ENCODE measurements around the gene TOR4A. TPM values are rescaled to one million over a fixed set of nuclear protein-coding genes. Genes with fewer than 3 reads are reported as not detected.

TOR4A gene
- total RNA-seq, 1 donor from 2014 or later = 1.9 TPM

DNA sequence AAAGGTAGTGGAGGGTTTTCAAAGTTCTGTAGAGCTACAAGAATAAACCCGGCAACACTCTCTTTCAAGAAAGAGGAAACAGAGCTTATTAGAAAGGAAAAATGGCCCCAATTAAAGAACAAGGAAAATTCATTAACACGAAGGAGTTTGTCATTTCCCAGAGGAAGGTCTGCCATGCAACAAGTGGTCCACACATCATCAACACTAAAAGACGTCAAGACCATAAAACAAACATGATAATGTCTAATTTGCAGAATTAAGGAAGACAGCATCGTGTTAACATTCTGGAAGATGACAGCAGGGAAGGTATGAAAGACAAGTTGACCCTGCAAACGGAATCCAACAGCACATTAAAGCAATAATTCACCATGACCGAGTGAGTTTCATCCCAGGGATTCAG is 53.2 kb downstream of the TOR4A start:
- no peaks in the 10 kb centered on the region for H3K4me1 Mint-ChIP-seq (ENCODE audit: unreplicated experiment)
- H3K9me3 Mint-ChIP-seq (ENCODE audit: unreplicated experiment) = no peaks in the 10 kb centered on the region
- H3K4me3 Mint-ChIP-seq (ENCODE audit: unreplicated experiment) = no peak overlapping the region
- TF ChIP-seq, protein P1, sequence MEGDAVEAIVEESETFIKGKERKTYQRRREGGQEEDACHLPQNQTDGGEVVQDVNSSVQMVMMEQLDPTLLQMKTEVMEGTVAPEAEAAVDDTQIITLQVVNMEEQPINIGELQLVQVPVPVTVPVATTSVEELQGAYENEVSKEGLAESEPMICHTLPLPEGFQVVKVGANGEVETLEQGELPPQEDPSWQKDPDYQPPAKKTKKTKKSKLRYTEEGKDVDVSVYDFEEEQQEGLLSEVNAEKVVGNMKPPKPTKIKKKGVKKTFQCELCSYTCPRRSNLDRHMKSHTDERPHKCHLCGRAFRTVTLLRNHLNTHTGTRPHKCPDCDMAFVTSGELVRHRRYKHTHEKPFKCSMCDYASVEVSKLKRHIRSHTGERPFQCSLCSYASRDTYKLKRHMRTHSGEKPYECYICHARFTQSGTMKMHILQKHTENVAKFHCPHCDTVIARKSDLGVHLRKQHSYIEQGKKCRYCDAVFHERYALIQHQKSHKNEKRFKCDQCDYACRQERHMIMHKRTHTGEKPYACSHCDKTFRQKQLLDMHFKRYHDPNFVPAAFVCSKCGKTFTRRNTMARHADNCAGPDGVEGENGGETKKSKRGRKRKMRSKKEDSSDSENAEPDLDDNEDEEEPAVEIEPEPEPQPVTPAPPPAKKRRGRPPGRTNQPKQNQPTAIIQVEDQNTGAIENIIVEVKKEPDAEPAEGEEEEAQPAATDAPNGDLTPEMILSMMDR (IDR thresholded peaks at IDR 0.05) = no peak
- no peak for DNase-seq (ENCODE audit: extremely low spot score, unreplicated experiment)
- H3K27me3 Mint-ChIP-seq (ENCODE audit: unreplicated experiment) = no peaks in the 10 kb centered on the region
- peaks cover 4% of the 10 kb centered on the region for H3K36me3 Mint-ChIP-seq (ENCODE audit: unreplicated experiment)
- no peak overlapping the region for H3K27ac Mint-ChIP-seq (ENCODE audit: unreplicated experiment)

DNA sequence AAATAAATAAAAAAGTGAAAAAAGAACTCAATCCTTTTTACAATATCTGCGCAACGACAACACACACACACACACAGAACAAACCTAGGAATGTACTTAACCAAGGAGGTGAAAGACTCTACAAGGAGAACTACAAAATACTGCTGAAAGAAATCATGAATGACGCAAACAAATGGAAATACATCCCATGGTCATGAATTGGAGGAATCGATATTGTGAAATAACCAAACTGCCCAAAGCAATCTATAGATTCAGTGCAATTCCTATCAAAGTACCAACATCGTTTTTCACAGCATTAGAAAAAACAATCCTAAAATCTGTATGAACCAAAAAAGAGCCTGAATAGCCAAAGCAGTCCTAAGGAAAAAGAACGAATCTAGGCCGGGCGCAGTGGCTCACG is 54.4 kb downstream of the TOR4A start:
- H3K27ac Mint-ChIP-seq (ENCODE audit: unreplicated experiment) = no peak overlapping the region
- H3K4me1 Mint-ChIP-seq (ENCODE audit: unreplicated experiment) = no peaks in the 10 kb centered on the region
- peaks cover 14% of the 10 kb centered on the region for H3K36me3 Mint-ChIP-seq (ENCODE audit: unreplicated experiment)
- peaks cover 6% of the 10 kb centered on the region for H3K9me3 Mint-ChIP-seq (ENCODE audit: unreplicated experiment)
- DNase-seq (ENCODE audit: extremely low spot score, unreplicated experiment) = no peak
- no peaks in the 10 kb centered on the region for H3K27me3 Mint-ChIP-seq (ENCODE audit: unreplicated experiment)
- H3K4me3 Mint-ChIP-seq (ENCODE audit: unreplicated experiment) = no peak overlapping the region
- TF ChIP-seq, protein P1 (IDR thresholded peaks at IDR 0.05) = no peak

Other genes starting within 250 kb of the TOR4A start
- 47.6 and 55.1 TPM in 2 replicates for gene ABCA2, start 249.5 kb upstream of the TOR4A start, total RNA-seq
- gene FUT7, start 245.6 kb upstream of the TOR4A start, total RNA-seq = 0.13 TPM in 1 of 2 replicates, not detected in the other
- 84.4 and 91.0 TPM in 2 replicates for gene NPDC1, start 231.5 kb upstream of the TOR4A start, total RNA-seq
- 0.46 TPM in 1 of 2 replicates, not detected in the other for gene ENTPD2, start 223.7 kb upstream of the TOR4A start, total RNA-seq
- gene SAPCD2, start 207.2 kb upstream of the TOR4A start, total RNA-seq = 3.1 and 3.4 TPM in 2 replicates
- 34.2 and 38.3 TPM in 2 replicates for gene UAP1L1, start 200.2 kb upstream of the TOR4A start, total RNA-seq
- 109 and 120 TPM in 2 replicates for gene MAN1B1, start 190.7 kb upstream of the TOR4A start, total RNA-seq
- 118 TPM in 2 replicates for gene DPP7, start 163.0 kb upstream of the TOR4A start, total RNA-seq
- gene GRIN1, start 138.6 kb upstream of the TOR4A start, total RNA-seq = not detected in 2 replicates
- not detected in 2 replicates for gene LRRC26, start 107.7 kb upstream of the TOR4A start, total RNA-seq
- not detected in 2 replicates for gene TMEM210, start 105.7 kb upstream of the TOR4A start, total RNA-seq
- 59.3 and 61.0 TPM in 2 replicates for gene ANAPC2, start 89.2 kb upstream of the TOR4A start, total RNA-seq
- gene SSNA1, start 89.0 kb upstream of the TOR4A start, total RNA-seq = 57.4 and 58.1 TPM in 2 replicates
- gene TPRN, start 77.0 kb upstream of the TOR4A start, total RNA-seq = 19.8 and 21.7 TPM in 2 replicates
- gene TMEM203, start 72.1 kb upstream of the TOR4A start, total RNA-seq = 40.5 and 41.2 TPM in 2 replicates
- 15.5 and 20.5 TPM in 2 replicates for gene NDOR1, start 72.0 kb upstream of the TOR4A start, total RNA-seq
- gene RNF208, start 55.5 kb upstream of the TOR4A start, total RNA-seq = 7.2 and 8.0 TPM in 2 replicates
- 1.5 and 1.7 TPM in 2 replicates for gene CYSRT1, start 52.6 kb upstream of the TOR4A start, total RNA-seq
- not detected in 2 replicates for gene RNF224, start 50.2 kb upstream of the TOR4A start, total RNA-seq
- not detected in 2 replicates for gene SLC34A3, start 46.8 kb upstream of the TOR4A start, total RNA-seq
- 132 and 136 TPM in 2 replicates for gene TUBB4B, start 36.4 kb upstream of the TOR4A start, total RNA-seq
- 0.50 and 0.78 TPM in 2 replicates for gene STPG3, start 26.4 kb upstream of the TOR4A start, total RNA-seq
- 54.1 and 57.6 TPM in 2 replicates for gene NELFB, start 22.4 kb upstream of the TOR4A start, total RNA-seq
- gene NRARP, start 24.5 kb downstream of the TOR4A start, total RNA-seq = 1.8 and 2.1 TPM in 2 replicates
- 20.0 and 21.5 TPM in 2 replicates for gene EXD3, start 145.4 kb downstream of the TOR4A start, total RNA-seq
- gene NOXA1, start 145.7 kb downstream of the TOR4A start, total RNA-seq = 1.0 and 1.5 TPM in 2 replicates
- gene ENTPD8, start 163.6 kb downstream of the TOR4A start, total RNA-seq = 0.16 and 0.24 TPM in 2 replicates
- gene NSMF, start 181.6 kb downstream of the TOR4A start, total RNA-seq = 93.1 and 103 TPM in 2 replicates

Data from osteocyte (in vitro differentiated cells).